AG04449 (cell line): Measurements from ENCODE around the gene TMEM198.

Experiments
- CTCF ChIA-PET: fragments of 350-600 bp; formaldehyde crosslinking; extraction: SDS; loops from one replicate; lab custom pipeline; 2021; ENCODE audit warnings: antibody characterized with exemption; lab: Yijun Ruan, JAX
- POLR2A ChIA-PET: fragments of 400-600, 350-600 bp; formaldehyde crosslinking; extraction: SDS; loops from one replicate; lab custom pipeline; 2020; ENCODE audit warnings: antibody characterized with exemption, inconsistent platforms; lab: Yijun Ruan, JAX
- DNase-seq: peaks from one replicate; pipeline ENCODE4 v3.0.0-alpha.2; 2010; ENCODE audit warnings: low read depth, low spot score
- H3K4me3 ChIP-seq: 2 replicates; pipeline ENCODE4 v1.5.1; 2011; ENCODE audit warnings: low read depth, mild to moderate bottlenecking, control low read depth, low read length
- TF ChIP-seq, protein P1 (sequence below): IDR thresholded peaks from one replicate; pipeline ENCODE4 v1.5.1; 2011; ENCODE audit warnings: mild to moderate bottlenecking, moderate library complexity, low read length, control low read depth, inconsistent platforms; ENCODE audit not compliant: insufficient read depth; ENCODE audit errors: missing control alignments

TMEM198 gene

DNA sequence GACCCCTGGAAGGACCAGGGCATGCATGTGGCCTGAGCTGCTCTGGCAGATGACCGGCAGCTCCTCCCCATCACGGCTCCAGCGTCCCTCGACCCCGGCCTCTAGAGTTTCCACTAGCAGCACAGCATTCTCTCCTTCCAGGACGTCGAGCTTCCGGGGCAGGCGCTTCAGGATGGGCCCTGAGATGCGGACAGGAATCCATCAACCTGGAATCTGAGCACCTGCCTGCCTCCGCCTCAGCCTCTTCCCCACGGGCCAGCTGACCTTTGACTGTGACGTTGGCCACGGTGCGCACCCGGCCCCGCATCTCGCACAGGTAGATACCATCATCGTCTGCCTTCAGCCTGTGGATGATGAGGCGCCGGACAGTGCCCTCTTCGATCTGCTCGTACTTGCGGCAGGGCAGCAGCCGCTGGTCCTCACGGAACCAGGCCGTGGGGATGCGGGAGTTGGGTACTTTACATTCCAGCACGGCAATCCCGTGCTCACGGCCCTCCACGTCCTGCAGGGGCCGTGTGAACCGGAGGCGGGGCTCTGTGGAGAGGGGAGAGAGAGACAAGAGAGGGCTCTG is 24.0 kb downstream of the TMEM198 start:
- POLR2A ChIA-PET, result no interaction called here
- H3K4me3 ChIP-seq, result no peak overlapping the region
- no peak for DNase-seq
- TF ChIP-seq, protein P1, sequence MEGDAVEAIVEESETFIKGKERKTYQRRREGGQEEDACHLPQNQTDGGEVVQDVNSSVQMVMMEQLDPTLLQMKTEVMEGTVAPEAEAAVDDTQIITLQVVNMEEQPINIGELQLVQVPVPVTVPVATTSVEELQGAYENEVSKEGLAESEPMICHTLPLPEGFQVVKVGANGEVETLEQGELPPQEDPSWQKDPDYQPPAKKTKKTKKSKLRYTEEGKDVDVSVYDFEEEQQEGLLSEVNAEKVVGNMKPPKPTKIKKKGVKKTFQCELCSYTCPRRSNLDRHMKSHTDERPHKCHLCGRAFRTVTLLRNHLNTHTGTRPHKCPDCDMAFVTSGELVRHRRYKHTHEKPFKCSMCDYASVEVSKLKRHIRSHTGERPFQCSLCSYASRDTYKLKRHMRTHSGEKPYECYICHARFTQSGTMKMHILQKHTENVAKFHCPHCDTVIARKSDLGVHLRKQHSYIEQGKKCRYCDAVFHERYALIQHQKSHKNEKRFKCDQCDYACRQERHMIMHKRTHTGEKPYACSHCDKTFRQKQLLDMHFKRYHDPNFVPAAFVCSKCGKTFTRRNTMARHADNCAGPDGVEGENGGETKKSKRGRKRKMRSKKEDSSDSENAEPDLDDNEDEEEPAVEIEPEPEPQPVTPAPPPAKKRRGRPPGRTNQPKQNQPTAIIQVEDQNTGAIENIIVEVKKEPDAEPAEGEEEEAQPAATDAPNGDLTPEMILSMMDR, result no peak
- CTCF ChIA-PET, result interaction anchor here (1.0 to 2.8 kb wide), 2 partner anchors 26 to 122 kb away, joined by 3 to 10 read pairs; no protein-coding TSS in a partner anchor

DNA sequence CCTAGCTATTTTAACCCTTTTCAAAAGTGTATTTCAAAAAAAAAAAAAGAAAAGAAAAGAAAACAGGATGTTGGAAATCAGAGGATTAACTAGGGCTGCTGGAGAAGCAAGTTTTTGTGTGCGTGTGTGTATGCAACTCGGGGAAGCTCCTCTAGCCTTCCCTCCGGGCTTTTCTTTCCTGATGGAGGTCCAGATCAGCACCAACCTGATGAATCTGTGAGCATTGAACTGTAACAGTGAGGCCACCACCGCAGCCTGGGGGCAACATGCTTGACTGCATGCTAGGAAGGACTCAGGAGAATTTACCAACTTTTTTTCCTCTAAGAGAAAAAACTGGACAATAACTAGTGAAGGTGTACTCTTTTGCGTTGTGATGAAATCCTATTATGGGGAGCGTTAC is 25.2 kb downstream of the TMEM198 start:
- H3K4me3 ChIP-seq, result no peak overlapping the region
- TF ChIP-seq, protein P1, result no peak
- CTCF ChIA-PET, result interaction anchor here (4.0 kb wide), 1 partner anchor 8 kb away, joined by 46 read pairs; no protein-coding TSS in a partner anchor
- POLR2A ChIA-PET, result interaction anchor here (0.6 kb wide), 1 partner anchor 13 kb away, joined by 3 read pairs; no protein-coding TSS in a partner anchor
- DNase-seq, result no peak

DNA sequence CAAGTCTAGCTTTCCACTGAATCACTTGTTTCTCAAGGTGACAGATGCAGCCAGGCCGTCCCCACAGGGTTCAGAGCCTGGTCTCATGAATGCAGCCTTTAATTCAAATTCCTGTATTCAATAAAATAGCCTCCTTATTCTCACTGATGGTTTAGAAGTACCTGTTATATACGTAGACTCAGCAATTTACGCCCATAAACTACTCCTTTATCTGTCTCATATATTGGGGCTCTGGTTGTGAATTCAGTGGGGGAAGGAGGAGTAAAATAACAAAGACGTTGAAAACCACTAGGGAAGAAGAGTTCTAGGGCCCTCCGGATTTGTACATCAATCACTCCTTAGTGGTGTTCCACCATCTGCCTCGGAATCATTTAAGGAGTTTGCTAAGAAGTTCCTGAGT is 25.8 kb downstream of the TMEM198 start:
- CTCF ChIA-PET, result interaction anchor here (4.0 kb wide), 1 partner anchor 9 kb away, joined by 46 read pairs; no protein-coding TSS in a partner anchor

DNA sequence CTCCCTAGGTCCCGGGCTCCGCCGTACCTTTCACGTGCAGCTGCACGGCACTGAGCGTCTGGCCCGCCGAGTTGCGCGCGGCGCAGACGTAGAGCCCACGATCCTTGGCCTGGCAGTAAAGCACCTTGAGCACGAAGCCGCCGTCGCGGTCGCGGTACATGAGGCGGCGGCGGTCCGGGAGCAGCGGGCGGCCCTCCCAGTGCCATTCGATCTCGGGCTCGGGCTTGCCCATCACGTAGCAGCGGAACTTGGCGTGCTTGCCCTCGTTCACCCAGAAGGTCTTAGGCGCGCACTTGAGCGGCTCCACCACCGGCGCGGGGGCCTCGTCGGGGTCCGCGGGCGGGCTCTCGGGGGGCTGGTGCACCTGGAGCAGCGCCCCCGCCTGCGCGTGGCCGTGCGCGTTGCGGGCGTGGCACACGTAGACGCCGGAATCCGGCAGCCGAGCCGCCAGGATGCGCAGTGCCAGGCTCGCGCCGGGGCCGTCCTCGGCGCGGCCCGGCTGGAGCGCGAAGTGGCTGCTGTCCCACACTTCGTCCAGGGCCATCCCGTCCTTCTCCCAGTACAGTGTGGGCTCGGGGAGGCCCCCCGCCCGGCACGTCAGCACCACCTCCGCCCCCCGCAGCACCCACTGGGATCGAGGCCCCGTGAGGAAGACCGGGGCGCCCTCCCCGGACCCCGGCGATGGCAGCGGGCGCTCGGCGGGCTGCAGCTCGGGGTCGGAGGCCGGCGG is 26.5 kb downstream of the TMEM198 start:
- H3K4me3 ChIP-seq, result peak overlapping the region; percentile 72
- TF ChIP-seq, protein P1, result no peak
- ChIA-PET POLR2A (interaction anchor here (1.0 to 2.2 kb wide), 8 partner anchors 8 to 118 kb away, joined by 3 to 13 read pairs (median 6); partner anchors contain the start of gene STK11IP), CTCF (interaction anchor here (1.0 to 4.0 kb wide), 5 partner anchors 9 to 168 kb away, joined by 3 to 46 read pairs (median 8); no protein-coding TSS in a partner anchor)
- no peak for DNase-seq

More for the DNA sequence above, 25.8 kb downstream of the TMEM198 start:
- no peak for DNase-seq
- peak overlapping the region; percentile 72 for H3K4me3 ChIP-seq
- TF ChIP-seq, protein P1, result no peak
- POLR2A ChIA-PET, result no interaction called here

DNA sequence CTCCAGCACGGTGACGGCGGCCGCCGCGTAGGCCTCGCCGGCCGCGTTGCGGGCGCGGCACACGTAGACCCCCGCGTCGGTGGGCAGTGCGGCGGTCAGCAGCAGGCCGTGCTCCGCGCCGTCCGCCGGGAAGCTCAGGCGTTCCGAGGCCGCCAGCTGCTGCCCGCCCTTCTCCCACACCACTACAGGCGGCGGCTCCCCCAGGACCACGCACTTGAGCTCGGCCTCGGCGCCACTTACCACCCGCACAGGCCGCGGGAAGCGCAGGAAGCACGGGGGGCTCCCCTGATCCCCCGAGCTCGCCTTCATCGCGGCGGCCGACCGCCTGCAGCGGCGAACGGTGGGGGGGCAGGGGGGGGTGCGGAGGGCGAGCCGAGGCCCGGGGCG is 27.1 kb downstream of the TMEM198 start:
- CTCF ChIA-PET, result interaction anchor here (1.0 to 4.0 kb wide), 6 partner anchors 10 to 180 kb away, joined by 3 to 46 read pairs (median 6); no protein-coding TSS in a partner anchor
- TF ChIP-seq, protein P1, result no peak
- H3K4me3 ChIP-seq, result peak overlapping the region; percentile 72
- POLR2A ChIA-PET, result interaction anchor here (1.0 to 2.2 kb wide), 8 partner anchors 8 to 118 kb away, joined by 3 to 13 read pairs (median 6); partner anchors contain the start of gene STK11IP
- DNase-seq, result no peak
